ENCODE results near the gene SIN3A.

GRCh38 chr15:75364881-75365280 is 86.6 kb downstream of the SIN3A start:
- TF ChIP-seq POLR2A (IDR thresholded peaks at IDR 0.05; ENCODE audit: low read depth, low read length) (no peak), ELK1 (IDR thresholded peaks at IDR 0.05; ENCODE audit: borderline replicate concordance, low read depth, low read length) (no peak), RAD21 (IDR thresholded peaks at IDR 0.05; ENCODE audit: low read length) (no peak), SMC3 (IDR thresholded peaks at IDR 0.05; ENCODE audit: low read depth, low read length) (no peak), RFX5 (IDR thresholded peaks at IDR 0.05; ENCODE audit: low read depth, low read length) (no peak), BHLHE40 (IDR thresholded peaks at IDR 0.05; ENCODE audit: low read depth, low read length) (no peak)
- TF ChIP-seq, protein P1, sequence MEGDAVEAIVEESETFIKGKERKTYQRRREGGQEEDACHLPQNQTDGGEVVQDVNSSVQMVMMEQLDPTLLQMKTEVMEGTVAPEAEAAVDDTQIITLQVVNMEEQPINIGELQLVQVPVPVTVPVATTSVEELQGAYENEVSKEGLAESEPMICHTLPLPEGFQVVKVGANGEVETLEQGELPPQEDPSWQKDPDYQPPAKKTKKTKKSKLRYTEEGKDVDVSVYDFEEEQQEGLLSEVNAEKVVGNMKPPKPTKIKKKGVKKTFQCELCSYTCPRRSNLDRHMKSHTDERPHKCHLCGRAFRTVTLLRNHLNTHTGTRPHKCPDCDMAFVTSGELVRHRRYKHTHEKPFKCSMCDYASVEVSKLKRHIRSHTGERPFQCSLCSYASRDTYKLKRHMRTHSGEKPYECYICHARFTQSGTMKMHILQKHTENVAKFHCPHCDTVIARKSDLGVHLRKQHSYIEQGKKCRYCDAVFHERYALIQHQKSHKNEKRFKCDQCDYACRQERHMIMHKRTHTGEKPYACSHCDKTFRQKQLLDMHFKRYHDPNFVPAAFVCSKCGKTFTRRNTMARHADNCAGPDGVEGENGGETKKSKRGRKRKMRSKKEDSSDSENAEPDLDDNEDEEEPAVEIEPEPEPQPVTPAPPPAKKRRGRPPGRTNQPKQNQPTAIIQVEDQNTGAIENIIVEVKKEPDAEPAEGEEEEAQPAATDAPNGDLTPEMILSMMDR (conservative IDR thresholded peaks at IDR 0.05; ENCODE audit: low read depth, low read length) = no peak
- TF ChIP-seq, protein P2, sequence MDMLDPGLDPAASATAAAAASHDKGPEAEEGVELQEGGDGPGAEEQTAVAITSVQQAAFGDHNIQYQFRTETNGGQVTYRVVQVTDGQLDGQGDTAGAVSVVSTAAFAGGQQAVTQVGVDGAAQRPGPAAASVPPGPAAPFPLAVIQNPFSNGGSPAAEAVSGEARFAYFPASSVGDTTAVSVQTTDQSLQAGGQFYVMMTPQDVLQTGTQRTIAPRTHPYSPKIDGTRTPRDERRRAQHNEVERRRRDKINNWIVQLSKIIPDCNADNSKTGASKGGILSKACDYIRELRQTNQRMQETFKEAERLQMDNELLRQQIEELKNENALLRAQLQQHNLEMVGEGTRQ (IDR thresholded peaks at IDR 0.05; ENCODE audit: low read depth, low read length) = no peak

Measured in IMR-90 (cell line).